CD4-positive, alpha-beta T cell (primary cell): ENCODE results near the gene LRRC3C. TPM values are rescaled to one million over a fixed set of nuclear protein-coding genes. Genes with fewer than 3 reads are reported as not detected.
A peak's percentile ranks its signal among the peaks of the same experiment; 100 is the strongest.

ENCODE experiments used
- ATAC-seq: fragments of 200-7000 bp; cut with Tn5 transposase; one replicate; pipeline ENCODE4 v1.10.0; 2022; ENCODE audit warnings: mild to moderate bottlenecking; ENCODE audit not compliant: poor library complexity
- CTCF ChIA-PET: fragments of 350-600 bp; sonication (Branson Sonifier 250); formaldehyde crosslinking; loops from one replicate; lab custom pipeline; 2021; ENCODE audit warnings: antibody characterized with exemption, inconsistent platforms; lab: Charles Lee
- POLR2A ChIA-PET: fragments of 350-600 bp; sonication (Branson Sonifier 250); formaldehyde crosslinking; loops from one replicate; lab custom pipeline; 2021; ENCODE audit warnings: antibody characterized with exemption, inconsistent platforms; lab: Charles Lee
- DNase-seq, 14 experiments: peaks; one replicate each; pipeline ENCODE4 v3.0.0-alpha.2; 2013 to 2020; ENCODE audit warnings: mixed read lengths in 2 of 14
- H3K27ac ChIP-seq, 2 donors: one replicate each; pipeline versions ENCODE4 v1.5.1 to v1.7.0; 2013; ENCODE audit warnings: low read length in 2 of 2, low read depth in 1 of 2, mild to moderate bottlenecking in 1 of 2
- H3K27me3 ChIP-seq, 2 experiments: 1 replicate in 1 of 2; 2 replicates in 1 of 2; pipeline versions ENCODE4 v1.6.1 to v1.7.0; 2013; ENCODE audit warnings: low read length in 2 of 2, control low read depth in 1 of 2, mild to moderate bottlenecking in 1 of 2, moderate library complexity in 1 of 2; ENCODE audit not compliant: insufficient read depth in 2 of 2, control insufficient read depth in 1 of 2
- H3K36me3 ChIP-seq: one replicate; pipeline ENCODE4 v1.6.1; 2013; ENCODE audit warnings: low read length, control low read depth; ENCODE audit not compliant: insufficient read depth
- H3K4me1 ChIP-seq: one replicate; pipeline ENCODE4 v1.6.1; 2013; ENCODE audit warnings: low read length, control low read depth; ENCODE audit not compliant: insufficient read depth
- H3K4me3 ChIP-seq: one replicate; pipeline ENCODE4 v1.5.1; 2013; ENCODE audit warnings: mild to moderate bottlenecking, low read length, moderate library complexity
- H3K9me3 ChIP-seq, 2 experiments: 1 replicate in 1 of 2; 2 replicates in 1 of 2; pipeline versions ENCODE4 v1.6.1 to v1.7.0; 2013; ENCODE audit warnings: low read length in 2 of 2, mild to moderate bottlenecking in 2 of 2, control low read depth in 1 of 2, moderate library complexity in 1 of 2; ENCODE audit not compliant: control insufficient read depth in 1 of 2, insufficient read depth in 1 of 2
- H3K27ac Mint-ChIP-seq: one replicate; pipeline ENCODE4 v1.8.0; 2020; ENCODE audit warnings: mixed read lengths
- H3K27me3 Mint-ChIP-seq: one replicate; pipeline ENCODE4 v1.8.0; 2021; ENCODE audit warnings: mixed read lengths
- H3K36me3 Mint-ChIP-seq: one replicate; pipeline ENCODE4 v1.8.0; 2021; ENCODE audit warnings: low read depth, mixed read lengths
- H3K4me1 Mint-ChIP-seq: one replicate; pipeline ENCODE4 v1.8.0; 2021; ENCODE audit warnings: low read depth, mixed read lengths
- H3K4me3 Mint-ChIP-seq: one replicate; pipeline ENCODE4 v1.8.0; 2020; ENCODE audit warnings: mild to moderate bottlenecking, mixed read lengths
- H3K9me3 Mint-ChIP-seq: one replicate; pipeline ENCODE4 v1.8.0; 2020; ENCODE audit warnings: mixed read lengths
- intact Hi-C, 2 experiments: fragments of 100-400 bp; cut with DNase I in 1 of 2; cut with micrococcal nuclease in 1 of 2; formaldehyde crosslinking; loops; one replicate each; pipeline versions ENCODE4 v1.15.1 to v1.9.0; 2023 to 2025; cut with DNase I, micrococcal nuclease
- total RNA-seq, 174 experiments: library from RNA in 2 of 174; stranded (reverse) in 2 of 174; gene quantifications; one replicate each; pipeline ENCODE4 v1.2.3 and lab custom pipeline; 2021 to 2026
- TF ChIP-seq, protein P1 (sequence below): fragments of 200-600 bp; IDR thresholded peaks from one replicate; pipeline ENCODE4 v1.8.0; 2022; ENCODE audit warnings: antibody characterized with exemption, mild to moderate bottlenecking

The LRRC3C gene
- total RNA-seq, 2 experiments from 2014 or later: not detected

DNA sequence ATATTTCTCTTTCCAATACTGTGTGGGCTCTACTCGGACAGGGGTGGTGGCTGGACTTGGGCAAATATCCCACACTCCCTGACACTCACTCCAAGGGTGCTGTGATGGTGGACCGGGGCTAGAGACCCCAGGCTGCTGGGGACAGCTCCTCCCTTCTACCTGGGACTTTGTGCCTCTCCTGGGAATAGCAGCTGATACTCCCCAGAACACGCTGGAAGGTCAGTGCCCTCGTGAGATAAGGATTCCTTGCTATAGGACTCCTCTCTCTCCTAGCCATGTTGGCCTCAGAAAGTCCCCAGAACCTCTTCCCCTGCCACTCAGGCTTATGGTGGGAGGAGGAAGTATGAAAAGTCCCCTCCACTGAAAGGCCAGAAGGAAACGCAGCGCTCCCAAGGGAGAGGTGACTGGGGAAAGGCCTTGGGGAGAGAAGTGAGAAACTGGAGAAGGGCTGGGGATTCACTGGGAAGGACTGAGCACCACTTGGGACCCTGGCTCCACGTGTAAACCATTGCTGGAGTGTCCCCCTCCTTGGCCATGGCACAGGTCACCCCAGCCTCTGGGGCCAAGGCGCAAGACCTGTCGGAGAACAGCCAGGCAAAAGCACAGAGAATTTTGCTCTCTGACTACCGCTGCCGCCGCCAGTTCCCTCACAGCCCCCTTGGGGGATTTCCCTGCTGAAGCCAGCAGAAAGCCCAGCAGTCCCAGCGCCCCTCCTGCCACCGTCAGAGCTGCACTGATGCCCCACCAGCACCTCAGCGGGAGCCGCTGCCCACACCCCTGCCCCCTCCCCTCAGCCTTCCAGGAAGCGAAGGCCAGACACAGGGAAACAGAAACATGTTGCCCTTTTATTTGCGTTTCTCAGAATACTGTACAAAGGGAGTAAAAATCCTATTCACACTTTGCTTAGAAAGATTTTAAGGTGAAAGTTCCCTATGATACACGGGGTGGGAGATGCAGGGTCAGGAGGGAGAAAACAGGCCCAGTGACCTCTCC lies 7.0 kb upstream of the LRRC3C start:
- no peaks in the 10 kb centered on the region for H3K27me3 ChIP-seq
- peaks cover 77% of the 10 kb centered on the region for H3K4me1 ChIP-seq
- H3K36me3 ChIP-seq: peaks cover 56% of the 10 kb centered on the region
- no peaks in the 10 kb centered on the region for H3K27me3 Mint-ChIP-seq
- H3K27ac Mint-ChIP-seq: peak overlapping the region; percentile 80
- intact Hi-C loops: loop anchor here (5.0 to 10.0 kb wide), 3 partner anchors 43 to 466 kb away; partner anchors contain the start of gene MED1 (in 1 of the 2)
- ChIA-PET CTCF (no interaction called here), POLR2A (interaction anchor here (0.6 kb wide), 2 partner anchors 12 to 60 kb away, joined by 4 to 5 read pairs; partner anchors contain the start of gene PSMD3)
- ATAC-seq (peak; percentile 58), DNase-seq (peak in 8 of 14 experiments; percentile 18 to 74 (median 38))
- H3K9me3 ChIP-seq: no peaks in the 10 kb centered on the region
- peaks cover 83% of the 10 kb centered on the region for H3K36me3 Mint-ChIP-seq
- H3K4me3 ChIP-seq: no peak overlapping the region
- H3K4me1 Mint-ChIP-seq: peaks cover 72% of the 10 kb centered on the region
- no peaks in the 10 kb centered on the region for H3K9me3 Mint-ChIP-seq
- no peak overlapping the region for H3K4me3 Mint-ChIP-seq
- TF ChIP-seq, protein P1, sequence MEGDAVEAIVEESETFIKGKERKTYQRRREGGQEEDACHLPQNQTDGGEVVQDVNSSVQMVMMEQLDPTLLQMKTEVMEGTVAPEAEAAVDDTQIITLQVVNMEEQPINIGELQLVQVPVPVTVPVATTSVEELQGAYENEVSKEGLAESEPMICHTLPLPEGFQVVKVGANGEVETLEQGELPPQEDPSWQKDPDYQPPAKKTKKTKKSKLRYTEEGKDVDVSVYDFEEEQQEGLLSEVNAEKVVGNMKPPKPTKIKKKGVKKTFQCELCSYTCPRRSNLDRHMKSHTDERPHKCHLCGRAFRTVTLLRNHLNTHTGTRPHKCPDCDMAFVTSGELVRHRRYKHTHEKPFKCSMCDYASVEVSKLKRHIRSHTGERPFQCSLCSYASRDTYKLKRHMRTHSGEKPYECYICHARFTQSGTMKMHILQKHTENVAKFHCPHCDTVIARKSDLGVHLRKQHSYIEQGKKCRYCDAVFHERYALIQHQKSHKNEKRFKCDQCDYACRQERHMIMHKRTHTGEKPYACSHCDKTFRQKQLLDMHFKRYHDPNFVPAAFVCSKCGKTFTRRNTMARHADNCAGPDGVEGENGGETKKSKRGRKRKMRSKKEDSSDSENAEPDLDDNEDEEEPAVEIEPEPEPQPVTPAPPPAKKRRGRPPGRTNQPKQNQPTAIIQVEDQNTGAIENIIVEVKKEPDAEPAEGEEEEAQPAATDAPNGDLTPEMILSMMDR: no peak
- H3K27ac ChIP-seq: peak overlapping the region; percentile 22 to 60

DNA sequence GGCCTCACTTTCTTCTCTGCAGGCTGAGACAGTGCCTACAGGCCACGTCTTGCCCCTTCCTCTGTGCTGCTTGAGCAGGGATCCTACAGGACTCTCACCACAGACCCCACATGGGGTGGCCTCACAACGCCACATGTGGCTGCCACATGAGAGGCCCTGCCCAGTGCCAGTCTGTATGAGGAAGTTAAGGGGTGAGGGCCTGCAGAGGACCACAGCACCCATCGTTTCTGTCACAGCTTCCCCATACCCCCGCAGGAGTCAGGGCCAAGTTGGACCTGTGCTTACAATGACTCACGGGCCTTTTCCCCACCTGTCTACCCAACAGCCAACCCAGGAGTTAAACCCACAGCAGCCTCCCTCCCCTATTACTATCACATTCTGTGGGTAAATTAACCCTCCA lies 6.2 kb upstream of the LRRC3C start:
- DNase-seq (peak in 2 of 14 experiments; percentile 18 to 22), ATAC-seq (no peak)
- ChIA-PET CTCF (no interaction called here), POLR2A (interaction anchor here (1.0 kb wide), 1 partner anchor 46 kb away, joined by 3 read pairs; no protein-coding TSS in a partner anchor)
- peak overlapping the region; percentile 48 for H3K4me3 Mint-ChIP-seq
- peaks cover 56% of the 10 kb centered on the region for H3K36me3 ChIP-seq
- TF ChIP-seq, protein P1: no peak
- H3K9me3 Mint-ChIP-seq: no peaks in the 10 kb centered on the region
- no peak overlapping the region for H3K4me3 ChIP-seq
- no peaks in the 10 kb centered on the region for H3K27me3 Mint-ChIP-seq
- H3K27ac Mint-ChIP-seq: peak overlapping the region; percentile 80
- peaks cover 86% of the 10 kb centered on the region for H3K36me3 Mint-ChIP-seq
- intact Hi-C loops: loop anchor here (5.0 to 10.0 kb wide), 3 partner anchors 44 to 467 kb away; partner anchors contain the start of gene MED1 (in 1 of the 2)
- H3K9me3 ChIP-seq: no peaks in the 10 kb centered on the region
- H3K4me1 Mint-ChIP-seq: peaks cover 80% of the 10 kb centered on the region
- H3K4me1 ChIP-seq: peaks cover 85% of the 10 kb centered on the region
- H3K27ac ChIP-seq: peak overlapping the region in 1 of 2 donors; percentile 60
- no peaks in the 10 kb centered on the region for H3K27me3 ChIP-seq

DNA sequence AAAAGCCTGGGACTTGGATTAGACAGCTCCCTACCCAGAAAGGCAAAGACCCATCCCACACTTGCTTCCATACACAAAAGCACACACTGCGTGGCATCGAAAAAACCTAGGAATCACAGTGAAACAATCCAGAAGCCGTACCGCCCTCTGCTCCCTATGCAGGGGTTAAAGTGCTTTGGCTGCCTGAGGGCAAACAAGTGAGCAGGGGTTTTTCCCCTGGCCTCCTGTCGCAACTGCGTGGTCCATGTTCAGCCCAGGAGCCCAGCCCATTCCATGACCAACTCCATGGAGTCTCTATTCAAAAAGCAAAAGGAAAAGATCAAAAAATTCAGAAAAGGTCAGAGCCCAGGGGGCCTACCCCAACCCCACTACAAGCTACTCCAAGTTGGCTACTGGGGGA lies 5.5 kb upstream of the LRRC3C start:
- peaks cover 84% of the 10 kb centered on the region for H3K4me1 Mint-ChIP-seq
- H3K4me1 ChIP-seq: peaks cover 92% of the 10 kb centered on the region
- H3K4me3 Mint-ChIP-seq: peak overlapping the region; percentile 48
- H3K27ac Mint-ChIP-seq: peak overlapping the region; percentile 80
- POLR2A ChIA-PET: interaction anchor here (1.0 kb wide), 1 partner anchor 47 kb away, joined by 3 read pairs; no protein-coding TSS in a partner anchor
- no peaks in the 10 kb centered on the region for H3K9me3 ChIP-seq
- peaks cover 87% of the 10 kb centered on the region for H3K36me3 Mint-ChIP-seq
- H3K36me3 ChIP-seq: peaks cover 54% of the 10 kb centered on the region
- H3K4me3 ChIP-seq: no peak overlapping the region
- H3K27ac ChIP-seq: no peak overlapping the region
- H3K9me3 Mint-ChIP-seq: no peaks in the 10 kb centered on the region
- no peak for DNase-seq
- ATAC-seq: no peak
- TF ChIP-seq, protein P1: no peak
- CTCF ChIA-PET: no interaction called here
- no peaks in the 10 kb centered on the region for H3K27me3 Mint-ChIP-seq
- H3K27me3 ChIP-seq: no peaks in the 10 kb centered on the region
- intact Hi-C loops: loop anchor here (5.0 to 10.0 kb wide), 3 partner anchors 45 to 467 kb away; partner anchors contain the start of gene MED1 (in 1 of the 2)
